Suprapubic skin (tissue), 3 donors: Measurements from ENCODE around the gene LDB2.

Experiments
- CTCF ChIP-seq, 2 donors: fragments of 200-600 bp in 1 of 2; fragments of 450-650 bp in 1 of 2; sonication (generic) in 1 of 2; IDR thresholded peaks; one replicate each; pipeline ENCODE4 v1.5.1; 2016 to 2019; ENCODE audit warnings: antibody characterized with exemption in 2 of 2, mild to moderate bottlenecking in 1 of 2, moderate library complexity in 1 of 2
- EP300 ChIP-seq: sonication (generic); formaldehyde crosslinking; IDR thresholded peaks from one replicate; pipeline ENCODE4 v1.6.1; 2017; ENCODE audit warnings: antibody characterized with exemption
- POLR2A ChIP-seq, 2 donors: fragments of 450-650 bp; IDR thresholded peaks; one replicate each; pipeline ENCODE4 v1.6.1; 2017; ENCODE audit warnings: antibody characterized with exemption in 2 of 2, mild to moderate bottlenecking in 2 of 2, moderate library complexity in 2 of 2

- no peak for TF ChIP-seq EP300
- no peak for TF ChIP-seq CTCF (IDR thresholded peaks at IDR 0.05)
- no peak for TF ChIP-seq POLR2A (IDR thresholded peaks at IDR 0.05)
Measured at GRCh38 chr4:16667464-16667863, 231.0 kb downstream of the LDB2 start.
